Ishikawa (cell line): ENCODE data around the gene CRTC3.

ENCODE experiments used
- EP300 ChIP-seq: IDR thresholded peaks from 2 replicates; pipeline ENCODE4 v1.6.1; 2012; ENCODE audit warnings: borderline replicate concordance
- MAX ChIP-seq: IDR thresholded peaks from 2 replicates; pipeline ENCODE4 v1.6.1; 2012
- REST ChIP-seq: IDR thresholded peaks from 2 replicates; pipeline ENCODE4 v1.6.1; 2012; ENCODE audit warnings: low read depth, mild to moderate bottlenecking
- TAF1 ChIP-seq: IDR thresholded peaks from 2 replicates; pipeline ENCODE4 v1.6.1; 2012; ENCODE audit warnings: low read depth, mild to moderate bottlenecking
- YY1 ChIP-seq: IDR thresholded peaks from 2 replicates; pipeline ENCODE4 v1.6.1; 2012; ENCODE audit warnings: low read depth

GRCh38 chr15:90594301-90594738, 64.6 kb downstream of the CRTC3 start:
- TF ChIP-seq REST = no peak
- TF ChIP-seq YY1 = no peak
- no peak for TF ChIP-seq MAX
- no peak for TF ChIP-seq TAF1
- no peak for TF ChIP-seq EP300
